GM18507 (cell line): Measurements from ENCODE around the gene GPAT2.
"Not testable (repeated sequence)": the region's sequence is repeated elsewhere in the genome, so short reads cannot be mapped to it uniquely, and the experiment has no call there.

Source experiments
- DNase-seq: peaks from one replicate; pipeline ENCODE4 v3.0.0; 2011; ENCODE audit warnings: low read depth; ENCODE audit not compliant: insufficient read length; ENCODE audit errors: extremely low spot score
- FAIRE-seq: peaks from 2 replicates; lab custom pipeline; 2011; peaks lifted over from hg19 to GRCh38; lab: Jason Lieb, UNC

The GPAT2 gene

GRCh38 chr2:96034792-96035191 lies at the start of gene GPAT2:
TSS of gene GPAT2 (minus strand) at chr2:96034916. CDS start at chr2:96032359, 2,557 bp downstream.
- not testable (repeated sequence) for FAIRE-seq, DNase-seq

GRCh38 chr2:96083989-96084857 lies 49.5 kb upstream of the GPAT2 start:
- DNase-seq = no peak
- FAIRE-seq = no peak

- DNase-seq = no peak
- no peak for FAIRE-seq
These were observed 48.6 kb upstream of the GPAT2 start for GRCh38 chr2:96083064-96083939.

GRCh38 chr2:96082211-96083063 lies 47.7 kb upstream of the GPAT2 start:
- FAIRE-seq (no peak), DNase-seq (no peak)

GRCh38 chr2:96081042-96081441 lies 46.3 kb upstream of the GPAT2 start:
- DNase-seq (no peak), FAIRE-seq (no peak)

- DNase-seq (no peak), FAIRE-seq (no peak)
These were observed 40.6 kb upstream of the GPAT2 start for GRCh38 chr2:96075199-96075771.

GRCh38 chr2:96074156-96074555 lies 39.4 kb upstream of the GPAT2 start:
- FAIRE-seq (no peak), DNase-seq (no peak)

- DNase-seq (no peak), FAIRE-seq (no peak)
These were observed 38.6 kb upstream of the GPAT2 start for GRCh38 chr2:96073170-96073775.

GRCh38 chr2:96072746-96073145 lies 38.0 kb upstream of the GPAT2 start:
- no peak for FAIRE-seq
- no peak for DNase-seq

GRCh38 chr2:96071977-96072491 lies 37.3 kb upstream of the GPAT2 start:
- FAIRE-seq, DNase-seq: not testable (repeated sequence)

- not testable (repeated sequence) for DNase-seq, FAIRE-seq
These were observed 36.6 kb upstream of the GPAT2 start for GRCh38 chr2:96071087-96071976.

GRCh38 chr2:96070351-96070750 lies 35.6 kb upstream of the GPAT2 start:
- DNase-seq, FAIRE-seq: not testable (repeated sequence)

- FAIRE-seq, DNase-seq: not testable (repeated sequence)
These were observed 35.2 kb upstream of the GPAT2 start for GRCh38 chr2:96069878-96070277.

- DNase-seq, FAIRE-seq: not testable (repeated sequence)
These were observed 33.3 kb upstream of the GPAT2 start for GRCh38 chr2:96067902-96068581.

GRCh38 chr2:96067098-96067660 lies 32.5 kb upstream of the GPAT2 start:
- DNase-seq, FAIRE-seq: not testable (repeated sequence)

- not testable (repeated sequence) for FAIRE-seq, DNase-seq
These were observed 31.8 kb upstream of the GPAT2 start for GRCh38 chr2:96066511-96066910.
